HL-60/S4 treated with phorbol 12-myristate 13-acetate at 8.2 ng/mL for 4 days and 3 days (cell line): ENCODE measurements around the gene PRPF40A.
"Not testable (repeated sequence)": the region's sequence is repeated elsewhere in the genome, so short reads cannot be mapped to it uniquely, and the experiment has no call there.

Experiments
- in situ Hi-C: fragments of 300-500 bp; cut with MboI; formaldehyde crosslinking; loops from 2 replicates; pipeline ENCODE4 v1.15.0; 2022; ENCODE audit warnings: low sequenced_read_pairs

Gene PRPF40A

DNA sequence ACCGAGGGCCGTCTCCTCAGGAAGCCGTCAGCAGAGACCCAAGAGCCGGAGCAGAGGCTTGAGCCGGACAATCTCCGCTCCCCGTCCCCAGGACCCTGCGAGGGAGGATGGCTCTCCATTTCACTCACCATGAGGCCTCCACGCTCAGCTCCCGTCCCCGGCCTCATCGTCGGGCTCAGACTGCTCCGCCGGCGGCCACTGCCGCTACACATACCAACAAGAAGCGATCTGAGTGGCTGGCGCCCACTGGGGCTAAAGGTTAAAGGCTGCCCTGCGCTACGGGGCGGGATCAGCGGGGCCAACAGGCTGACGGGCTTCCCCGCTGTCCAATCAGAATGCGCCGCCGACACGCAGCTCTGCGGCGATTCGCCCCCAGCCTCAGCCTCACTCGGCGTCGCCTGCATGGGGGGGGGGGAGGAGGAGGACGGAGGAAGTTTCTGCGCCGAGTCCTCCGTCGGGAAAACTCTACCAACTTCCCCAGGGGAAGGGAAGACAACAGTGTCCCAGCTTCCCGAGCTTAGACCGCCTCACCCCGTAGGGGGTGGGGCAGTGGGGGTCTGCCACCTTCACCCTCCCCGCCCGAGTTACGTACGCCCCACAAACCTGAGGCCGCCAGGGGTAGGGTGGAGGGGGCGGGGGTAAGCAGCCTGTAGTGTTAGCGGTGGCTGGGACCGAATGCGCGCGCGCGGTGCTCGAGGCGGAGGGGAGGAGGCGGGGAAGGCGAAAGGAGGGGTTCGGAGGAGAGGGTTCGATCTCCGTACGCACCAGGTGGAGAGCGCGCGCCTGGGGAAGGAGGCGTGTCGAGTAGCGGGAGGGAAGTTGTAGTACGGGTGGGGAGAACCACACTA, at the start of gene PRPF40A:
Gene PRPF40A (minus strand): TSS at position 234 of the 848 bp plus-strand sequence. CDS start 22 bp downstream, at position 212.
- in situ Hi-C loops = no loop called here

DNA sequence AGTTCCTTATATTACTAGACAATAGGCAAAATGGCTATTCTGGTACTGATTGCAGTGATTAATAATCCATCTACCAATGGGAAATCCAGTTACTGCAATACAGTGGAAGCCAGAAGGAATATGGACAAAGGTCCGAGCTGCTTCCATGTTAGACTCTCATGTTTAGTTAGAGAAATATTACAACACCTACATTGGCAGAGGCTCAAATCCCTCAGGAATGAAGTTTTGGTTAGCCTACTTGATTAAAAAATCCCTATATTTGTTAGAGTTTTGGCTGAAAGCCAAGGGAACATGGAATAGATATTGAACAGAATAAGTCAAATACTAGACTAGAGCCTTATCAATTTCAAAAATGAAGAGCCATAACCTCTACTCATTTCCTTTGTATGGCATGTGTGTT, 49.7 kb upstream of the PRPF40A start:
- in situ Hi-C loops = no loop called here

DNA sequence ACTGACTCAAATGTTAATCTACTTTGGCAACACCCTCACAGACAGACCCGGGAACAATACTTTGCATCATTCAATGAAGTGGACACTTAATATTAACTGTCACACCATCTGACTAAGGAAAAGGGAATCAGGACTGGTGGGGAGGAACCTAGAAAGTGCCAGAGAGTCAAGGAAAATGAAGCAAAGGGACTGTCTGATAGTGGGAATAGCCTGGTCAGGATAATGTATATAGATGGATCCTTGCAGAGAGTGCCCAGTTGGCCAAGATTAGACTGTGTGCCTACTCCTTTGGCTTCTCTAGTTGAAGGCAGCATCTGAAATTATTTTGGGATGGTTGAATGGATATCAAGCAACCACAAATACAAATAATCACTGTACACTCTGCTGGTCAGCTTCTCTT, 46.4 kb upstream of the PRPF40A start:
- in situ Hi-C loops = no loop called here

DNA sequence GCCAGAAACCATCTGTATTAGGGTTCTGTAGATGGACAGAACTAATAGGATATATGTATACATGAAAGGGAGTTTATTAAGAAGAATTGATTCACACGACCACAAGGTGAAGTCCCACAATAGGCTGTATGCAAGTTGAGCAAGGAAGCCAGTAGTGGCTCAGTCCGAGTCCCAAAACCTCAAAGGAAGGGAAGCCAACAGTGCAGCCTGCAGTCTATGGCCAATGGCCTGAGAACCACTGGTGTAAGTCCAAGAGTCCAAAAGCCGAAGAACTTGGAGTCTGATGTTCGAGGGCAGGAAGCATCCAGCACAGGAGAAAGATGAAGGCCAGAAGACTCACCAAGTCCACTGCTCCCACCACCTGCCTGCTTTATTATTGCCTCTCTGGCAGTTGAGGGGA, 45.9 kb upstream of the PRPF40A start:
- in situ Hi-C loops = not testable (repeated sequence)

DNA sequence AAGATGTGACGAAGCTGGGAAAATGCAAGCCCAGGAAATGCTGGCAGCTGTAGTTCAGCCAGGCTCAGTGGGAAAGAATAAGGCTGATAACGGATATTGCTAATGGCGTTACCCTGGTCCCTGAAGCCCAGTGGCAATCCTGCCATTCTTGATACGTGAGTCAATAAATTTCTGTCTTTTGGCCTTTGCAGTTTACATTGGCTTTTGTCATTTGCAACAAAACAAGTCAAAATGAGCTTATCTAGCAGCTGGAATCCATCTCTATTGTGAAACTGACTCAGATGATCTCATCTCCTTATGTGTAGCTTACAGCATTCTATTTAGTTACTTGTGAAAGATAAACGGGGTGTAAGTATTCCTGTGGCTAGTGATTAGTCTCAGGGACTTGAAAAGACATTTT, 44.9 kb upstream of the PRPF40A start:
- in situ Hi-C loops = no loop called here

DNA sequence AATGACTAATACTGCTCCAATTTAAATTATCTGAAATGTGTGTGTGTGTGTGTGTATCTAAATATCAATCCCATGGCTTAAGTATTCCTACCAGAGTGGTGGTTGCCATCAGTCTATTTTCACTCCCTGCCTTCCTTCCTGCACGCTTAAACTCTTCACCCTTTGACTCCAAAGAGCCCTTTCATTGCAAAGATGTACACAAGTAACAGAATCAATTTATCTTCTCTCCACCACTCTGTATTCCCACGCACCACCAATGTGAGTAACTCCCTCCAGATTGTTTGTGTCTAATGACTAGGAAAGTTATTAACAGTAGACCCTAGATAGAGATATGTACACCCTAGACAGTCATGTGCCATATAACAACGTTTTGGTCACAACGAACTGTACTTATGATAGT, 44.0 kb upstream of the PRPF40A start:
- in situ Hi-C loops = no loop called here

DNA sequence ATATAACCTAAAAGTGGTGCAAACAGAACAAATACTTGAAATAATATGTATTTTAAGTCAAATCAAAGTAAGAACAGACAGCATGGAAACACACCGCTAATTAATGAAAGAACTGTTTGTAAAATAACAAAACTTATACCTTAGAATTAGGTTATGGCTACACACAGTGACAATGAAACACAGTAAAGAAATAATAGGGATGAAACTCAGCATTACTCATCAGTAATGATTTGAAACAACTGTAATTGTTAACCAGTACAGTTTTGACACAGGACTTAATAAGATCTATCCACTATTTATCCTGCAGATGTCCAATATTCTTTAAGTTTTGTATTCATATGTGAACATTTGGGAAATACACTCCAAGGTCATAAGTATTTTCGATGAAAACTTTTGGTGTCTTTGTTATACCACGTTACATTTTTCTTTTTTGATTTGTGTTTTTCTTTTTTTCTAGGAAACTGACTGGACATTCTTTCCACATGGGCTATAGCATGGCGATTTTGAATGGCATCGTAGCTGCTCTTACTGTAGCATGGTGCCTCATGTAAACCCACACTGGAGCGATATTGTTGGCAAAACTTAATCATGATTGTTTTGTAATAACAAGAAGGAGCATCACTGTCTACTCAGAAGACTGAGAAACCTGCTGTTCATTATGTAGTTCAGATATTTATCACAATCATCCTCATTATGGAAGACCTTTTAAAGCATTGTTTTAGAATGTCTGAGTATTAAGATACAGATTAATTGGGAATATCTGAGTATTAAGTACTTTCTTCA, 42.2 kb upstream of the PRPF40A start:
- in situ Hi-C loops = no loop called here

DNA sequence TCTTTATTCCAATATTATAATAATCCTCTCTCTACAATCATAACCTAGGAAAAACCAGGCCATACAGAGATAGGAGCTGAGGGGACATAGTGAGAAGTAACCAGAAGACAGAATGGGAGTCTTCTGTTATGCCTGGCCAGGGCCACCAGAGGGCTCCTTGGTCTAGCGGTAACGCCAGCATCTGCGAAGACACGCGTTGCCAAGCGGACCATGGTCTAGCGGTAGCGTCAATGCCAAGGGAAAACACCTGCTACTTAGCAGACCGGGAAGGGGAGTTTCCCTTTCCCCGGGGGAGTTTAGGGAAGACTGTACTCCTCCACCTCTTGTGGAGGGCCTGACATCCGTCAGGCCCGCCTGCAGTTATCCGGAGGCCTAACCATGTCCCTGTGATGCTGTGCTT, 37.8 kb upstream of the PRPF40A start:
- in situ Hi-C loops = no loop called here

DNA sequence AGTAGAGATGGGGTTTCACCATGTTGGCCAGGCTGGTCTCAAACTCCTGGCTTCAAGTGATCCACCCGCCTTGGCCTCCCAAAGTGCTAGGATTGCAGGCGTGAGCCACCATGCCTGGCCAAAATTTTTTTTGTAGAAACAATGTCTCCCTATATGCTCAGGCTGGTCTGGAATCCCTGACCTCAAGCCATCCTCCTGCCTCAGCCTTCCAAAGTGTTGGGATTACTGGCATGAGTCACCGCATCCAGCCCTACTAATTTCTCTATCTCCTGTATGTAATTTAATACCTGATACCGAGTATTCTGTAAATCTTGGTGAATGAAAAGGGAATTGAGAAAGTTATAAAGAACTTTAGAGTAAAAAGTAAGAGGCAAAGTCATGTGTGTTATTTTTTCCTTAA, 30.5 kb upstream of the PRPF40A start:
- in situ Hi-C loops = not testable (repeated sequence)

DNA sequence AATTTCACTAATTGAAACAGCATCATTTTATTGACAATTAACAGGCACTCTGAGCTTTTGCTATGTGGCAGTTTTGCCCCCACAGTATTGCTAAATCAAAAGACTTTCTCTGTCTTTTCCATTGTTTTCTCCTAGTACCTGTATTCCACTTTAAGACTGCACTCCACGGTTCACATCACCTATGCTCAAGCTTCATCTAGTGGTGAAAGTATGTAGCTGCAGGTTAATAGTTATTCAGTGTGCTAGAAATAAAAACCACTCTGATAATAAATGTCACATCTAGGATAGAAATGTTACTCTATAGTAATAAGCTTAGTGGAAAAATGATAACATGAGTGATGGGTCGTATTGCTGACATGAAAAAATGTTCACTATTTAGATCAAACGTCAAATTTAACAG, 25.7 kb upstream of the PRPF40A start:
- in situ Hi-C loops = no loop called here

DNA sequence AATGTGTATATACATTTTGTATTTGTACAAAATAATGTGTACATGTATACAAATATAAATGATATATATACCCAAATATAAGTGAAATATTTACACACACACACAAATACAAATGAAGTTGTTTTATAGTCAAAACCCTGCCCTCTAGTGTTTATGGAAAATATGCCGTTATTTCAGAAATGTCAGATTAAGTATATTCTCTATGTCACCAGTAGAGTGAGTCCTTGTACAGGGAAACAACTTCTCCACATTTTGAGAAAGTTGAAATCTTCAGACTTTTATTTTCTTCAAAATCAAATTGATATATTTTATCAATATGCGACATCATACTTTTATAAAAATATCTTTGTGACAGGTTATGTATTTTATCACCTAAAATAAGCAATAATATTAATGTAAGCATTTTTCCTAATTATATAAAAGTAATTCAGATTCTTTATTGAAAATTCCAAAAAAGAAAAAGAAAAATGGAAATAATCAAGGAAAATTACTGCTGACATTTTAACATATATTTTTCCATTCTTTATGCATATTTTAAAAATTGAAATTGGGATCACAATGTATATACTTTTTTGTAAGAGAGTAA, 23.6 kb upstream of the PRPF40A start:
- in situ Hi-C loops = no loop called here

DNA sequence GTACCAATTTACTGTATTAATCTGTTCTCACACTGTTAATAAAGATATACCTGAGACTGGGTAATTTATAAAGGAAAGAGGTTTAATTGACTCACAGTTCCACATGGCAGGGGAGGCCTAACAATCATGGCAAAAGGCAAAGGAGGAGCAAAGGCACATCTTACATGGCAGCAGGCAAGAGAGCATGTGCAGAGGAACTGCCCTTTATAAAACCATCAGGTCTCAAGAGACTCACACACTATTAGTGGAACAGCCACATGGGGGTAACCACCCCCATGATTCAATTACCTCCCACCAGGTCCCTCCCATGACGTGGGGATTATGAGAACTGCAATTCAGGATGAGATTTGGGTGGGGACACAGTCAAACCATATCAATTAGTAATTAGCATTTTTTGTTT, 22.4 kb upstream of the PRPF40A start:
- in situ Hi-C loops = not testable (repeated sequence)

DNA sequence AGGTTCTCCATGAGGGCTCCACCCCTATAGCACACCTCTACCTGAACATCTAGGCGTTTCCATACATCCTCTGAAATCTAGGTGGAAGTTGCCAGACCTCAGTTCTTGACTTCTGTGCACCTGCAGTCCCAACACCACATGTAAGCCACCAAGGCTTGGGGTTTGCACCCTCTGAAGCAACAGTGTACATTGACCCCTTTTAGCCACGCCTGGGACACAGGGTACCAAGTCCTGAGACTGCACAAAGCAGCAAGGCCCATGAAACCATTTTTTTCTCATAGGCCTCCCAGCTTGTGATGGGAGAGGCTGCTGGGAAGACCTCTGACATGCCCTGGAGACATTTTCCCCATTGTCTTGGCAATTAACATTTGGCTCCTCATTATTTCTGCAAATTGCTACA, 21.2 kb upstream of the PRPF40A start:
- in situ Hi-C loops = no loop called here

DNA sequence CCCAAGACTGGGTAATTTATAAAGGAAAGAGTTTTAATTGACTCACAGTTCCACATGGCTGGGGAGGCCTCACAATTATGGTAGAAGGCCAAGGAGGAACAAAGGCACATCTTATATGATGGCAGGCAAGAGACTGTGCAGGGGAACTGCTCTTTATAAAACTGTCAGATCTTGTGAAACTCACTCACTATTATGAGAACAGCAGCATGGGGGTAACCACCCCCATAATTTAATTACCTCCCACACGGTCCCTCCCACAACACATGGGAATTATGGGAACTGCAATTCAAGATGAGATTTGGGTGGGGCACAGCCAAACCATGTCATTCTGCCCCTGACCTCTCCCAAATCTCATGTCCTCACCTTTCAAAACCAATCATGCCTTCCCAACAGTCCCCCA, 20.2 kb upstream of the PRPF40A start:
- in situ Hi-C loops = not testable (repeated sequence)

DNA sequence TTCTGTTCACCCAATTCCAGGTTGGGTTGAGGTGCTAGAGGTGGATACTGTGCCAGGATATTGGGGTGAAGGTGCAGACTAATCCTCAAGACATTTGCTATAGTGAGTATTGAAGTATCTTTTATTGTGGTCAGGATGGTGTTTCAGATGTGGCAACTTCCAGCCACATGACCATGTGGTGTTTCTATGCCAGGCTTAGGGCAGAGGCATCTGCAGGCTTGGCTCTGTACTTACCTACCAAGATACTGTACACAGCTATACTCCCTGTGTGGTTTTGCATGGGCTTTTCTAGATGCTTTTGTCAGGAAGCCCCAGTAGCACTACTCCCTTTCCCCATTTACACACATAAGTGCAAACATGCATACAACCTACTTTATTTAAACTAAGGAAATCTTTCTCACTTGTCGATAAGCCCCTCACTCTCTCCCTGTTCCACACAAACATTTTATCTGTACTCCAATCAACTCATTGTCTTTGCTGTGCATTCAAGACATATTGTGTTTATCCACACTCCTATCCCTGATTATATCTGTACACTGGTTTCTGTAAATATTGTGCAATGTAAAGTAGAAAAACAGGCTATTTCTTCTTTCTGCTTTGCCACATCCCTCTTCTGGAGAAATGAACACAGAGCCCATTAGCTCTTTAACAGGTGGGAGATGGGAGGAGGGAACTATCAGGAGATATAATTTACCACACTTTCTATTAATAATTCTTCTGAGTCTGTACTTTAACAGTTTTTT, 13.5 kb upstream of the PRPF40A start:
- in situ Hi-C loops = no loop called here

DNA sequence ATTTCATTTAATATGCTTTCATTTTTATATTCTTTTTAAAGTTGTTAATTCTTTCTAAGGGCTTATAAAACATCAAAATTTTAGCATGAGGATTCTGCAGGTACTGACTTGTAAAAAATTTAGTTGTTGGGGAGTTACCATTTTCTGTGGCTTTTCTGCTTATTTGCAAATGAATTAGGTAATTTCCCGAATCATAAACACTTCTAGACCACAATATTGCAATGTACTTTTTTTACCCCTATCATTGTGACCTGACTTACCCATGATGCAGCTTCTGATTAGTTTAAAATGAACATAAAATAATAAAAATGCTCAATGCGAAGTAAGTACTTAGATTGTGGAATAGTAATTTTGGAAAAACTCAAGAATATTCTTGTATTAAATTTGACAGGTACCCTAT, 12.6 kb upstream of the PRPF40A start:
- in situ Hi-C loops = no loop called here

DNA sequence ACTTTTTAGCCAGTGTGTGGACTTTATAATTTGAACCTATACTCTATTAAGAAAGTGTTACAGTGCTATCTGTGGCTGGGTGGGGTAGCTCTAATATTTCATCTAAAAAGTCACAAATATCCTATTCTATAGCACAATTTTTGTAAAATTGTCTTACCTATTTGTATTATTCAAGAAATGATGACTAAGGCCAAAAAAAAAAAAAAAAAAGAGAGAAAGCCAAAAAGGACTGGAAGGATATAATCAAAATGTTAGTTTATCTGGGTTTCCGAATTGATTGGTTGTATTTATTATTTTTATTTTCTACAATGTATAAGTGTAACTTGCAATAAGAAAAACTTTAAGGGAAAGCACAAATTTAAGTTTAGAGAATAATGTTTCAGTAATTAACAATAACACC, 6.7 kb upstream of the PRPF40A start:
- in situ Hi-C loops = no loop called here

DNA sequence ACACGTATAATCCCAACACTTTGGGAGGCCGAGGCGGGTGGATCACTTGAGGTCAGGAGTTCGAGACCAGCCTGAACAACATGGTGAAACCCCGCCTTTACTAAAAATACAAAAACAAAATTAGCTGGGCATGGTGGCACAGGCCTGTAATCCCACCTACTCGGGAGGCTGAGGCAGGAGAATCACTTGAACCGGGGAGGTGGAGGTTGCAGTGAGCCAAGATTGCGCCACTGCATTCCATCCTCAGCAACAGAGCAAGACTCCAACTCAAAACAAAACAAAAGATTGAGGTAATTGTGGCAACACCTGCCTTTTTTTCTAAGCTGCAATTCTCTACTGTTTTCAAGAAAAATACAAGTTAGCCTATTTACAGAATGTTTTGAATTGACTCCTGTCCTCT, 5.4 kb upstream of the PRPF40A start:
- in situ Hi-C loops = not testable (repeated sequence)

DNA sequence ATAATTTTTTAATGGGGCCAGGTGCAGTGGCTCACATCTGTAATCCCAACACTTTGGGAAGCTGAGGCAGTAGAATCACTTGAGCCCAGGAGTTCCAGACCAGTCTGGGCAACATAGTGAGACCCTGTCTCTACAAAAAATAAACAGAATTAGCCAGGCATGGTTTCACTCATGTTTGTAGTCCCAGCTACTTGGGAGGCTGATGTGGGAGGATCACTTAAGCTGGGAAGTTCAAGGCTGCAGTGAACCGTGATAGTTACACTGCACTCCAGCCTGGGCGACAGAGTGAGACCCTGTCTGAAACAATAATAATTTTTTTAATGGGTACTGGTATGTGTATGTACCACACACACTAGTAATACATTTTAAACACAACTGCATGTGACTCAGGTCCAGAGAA, 3.5 kb upstream of the PRPF40A start:
- in situ Hi-C loops = no loop called here

DNA sequence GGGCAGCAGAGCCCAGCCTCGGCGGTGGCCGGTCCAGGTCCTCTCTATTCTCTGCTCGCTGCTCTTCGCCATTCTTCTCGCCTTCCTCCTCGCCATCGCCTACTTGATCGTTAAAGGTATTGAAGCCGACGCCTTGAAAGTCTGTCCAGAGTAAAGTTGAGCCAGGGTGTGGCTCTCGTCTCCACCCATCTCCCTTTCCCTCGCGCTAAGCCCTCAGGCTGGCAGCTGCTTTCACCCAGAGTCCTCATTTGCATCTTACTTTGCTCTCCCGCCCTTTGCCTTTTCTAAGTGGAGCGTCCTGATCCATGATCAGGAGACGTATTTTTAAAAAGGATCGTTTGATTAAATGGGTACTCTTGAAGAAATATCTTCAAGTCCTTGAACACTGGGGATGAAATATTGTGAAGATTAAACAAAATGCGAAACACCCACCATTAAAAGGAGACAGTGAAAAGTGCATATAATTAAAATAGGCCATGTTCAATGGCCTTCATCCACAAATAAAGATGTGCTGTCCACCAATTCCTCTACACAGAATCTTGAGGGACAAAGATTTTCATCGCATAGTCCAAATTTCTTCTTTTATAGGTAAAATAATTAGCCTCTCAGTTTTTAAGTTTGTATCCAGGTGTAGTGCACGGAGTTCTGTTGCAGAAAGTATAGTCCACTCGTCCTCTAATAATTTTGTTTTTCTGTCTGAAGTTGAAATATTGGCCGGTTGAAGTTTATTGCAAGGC, 1.8 kb upstream of the PRPF40A start:
- in situ Hi-C loops = no loop called here
